B cell (primary cell): ENCODE measurements around the gene WAC.
"Not testable (repeated sequence)": the region's sequence is repeated elsewhere in the genome, so short reads cannot be mapped to it uniquely, and the experiment has no call there.

ENCODE experiments used
- EZH2 ChIP-seq: IDR thresholded peaks from 2 replicates; pipeline ENCODE4 v1.6.1; 2012; ENCODE audit warnings: borderline replicate concordance, low read depth, mild to moderate bottlenecking, moderate library complexity, low read length; ENCODE audit not compliant: insufficient read depth, poor library complexity, severe bottlenecking
- TF ChIP-seq, protein P1 (sequence below): fragments of 200-600 bp; IDR thresholded peaks from one replicate; pipeline ENCODE4 v1.8.0; 2022; ENCODE audit warnings: antibody characterized with exemption, mild to moderate bottlenecking

DNA sequence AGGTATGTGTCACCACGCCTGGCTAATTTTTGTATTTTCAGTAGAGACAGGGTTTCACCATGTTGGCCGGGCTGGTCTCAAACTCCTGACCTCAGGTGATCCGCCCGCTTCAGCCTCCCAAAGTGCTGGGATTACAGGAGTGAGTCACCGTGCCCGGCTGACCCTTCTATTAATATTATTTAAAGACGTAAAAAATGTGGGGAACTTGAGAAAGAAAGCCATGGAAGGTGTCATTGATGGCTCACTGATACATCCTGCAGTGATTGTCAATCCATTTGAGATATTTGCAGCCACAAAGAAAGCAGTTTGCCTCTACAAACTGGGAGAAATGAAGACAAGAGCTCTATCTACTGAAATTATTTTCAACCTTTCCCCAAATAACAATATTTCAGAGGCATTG is 125.9 kb downstream of the WAC start:
- TF ChIP-seq, protein P1, sequence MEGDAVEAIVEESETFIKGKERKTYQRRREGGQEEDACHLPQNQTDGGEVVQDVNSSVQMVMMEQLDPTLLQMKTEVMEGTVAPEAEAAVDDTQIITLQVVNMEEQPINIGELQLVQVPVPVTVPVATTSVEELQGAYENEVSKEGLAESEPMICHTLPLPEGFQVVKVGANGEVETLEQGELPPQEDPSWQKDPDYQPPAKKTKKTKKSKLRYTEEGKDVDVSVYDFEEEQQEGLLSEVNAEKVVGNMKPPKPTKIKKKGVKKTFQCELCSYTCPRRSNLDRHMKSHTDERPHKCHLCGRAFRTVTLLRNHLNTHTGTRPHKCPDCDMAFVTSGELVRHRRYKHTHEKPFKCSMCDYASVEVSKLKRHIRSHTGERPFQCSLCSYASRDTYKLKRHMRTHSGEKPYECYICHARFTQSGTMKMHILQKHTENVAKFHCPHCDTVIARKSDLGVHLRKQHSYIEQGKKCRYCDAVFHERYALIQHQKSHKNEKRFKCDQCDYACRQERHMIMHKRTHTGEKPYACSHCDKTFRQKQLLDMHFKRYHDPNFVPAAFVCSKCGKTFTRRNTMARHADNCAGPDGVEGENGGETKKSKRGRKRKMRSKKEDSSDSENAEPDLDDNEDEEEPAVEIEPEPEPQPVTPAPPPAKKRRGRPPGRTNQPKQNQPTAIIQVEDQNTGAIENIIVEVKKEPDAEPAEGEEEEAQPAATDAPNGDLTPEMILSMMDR: not testable (repeated sequence)
- TF ChIP-seq EZH2: not testable (repeated sequence)
